Body of pancreas (tissue), 4 donors: ENCODE measurements around the gene LYRM1. TPM values are rescaled to one million over a fixed set of nuclear protein-coding genes. Genes with fewer than 3 reads are reported as not detected.

Source experiments
- ATAC-seq: fragments of 150-250 bp; one replicate; pipeline ENCODE4 v1.9.1; 2016
- DNase-seq, 4 donors: peaks; one replicate each; pipeline ENCODE4 v3.0.0-alpha.2; 2019
- H3K27ac ChIP-seq, 4 donors: fragments of 200-600 bp; sonication (generic); 1 replicate in 3 of 4; 2 replicates in 1 of 4; pipeline versions ENCODE4 v1.5.1 to v1.6.1; 2016 to 2019; ENCODE audit warnings: mild to moderate bottlenecking in 1 of 4, mixed read lengths in 1 of 4, moderate library complexity in 1 of 4
- H3K27me3 ChIP-seq, 2 donors: fragments of 200-600 bp; sonication (generic); one replicate each; pipeline ENCODE4 v1.6.0; 2016; ENCODE audit warnings: mild to moderate bottlenecking in 1 of 2
- H3K36me3 ChIP-seq, 2 donors: fragments of 200-600 bp; sonication (generic); replicated peaks in 1 of 2; 2 replicates each; pipeline ENCODE4 v1.5.1; 2016; ENCODE audit warnings: low read depth in 2 of 2; ENCODE audit not compliant: insufficient read depth in 1 of 2
- H3K4me1 ChIP-seq: fragments of 200-600 bp; sonication (generic); one replicate; pipeline ENCODE4 v1.6.0; 2016
- H3K4me3 ChIP-seq, 2 donors: fragments of 200-600 bp; sonication (generic); 1 replicate in 1 of 2; 2 replicates in 1 of 2; pipeline ENCODE4 v1.5.1; 2016 to 2019
- H3K9me3 ChIP-seq, 3 donors: fragments of 200-600 bp; sonication (generic); 1 replicate in 2 of 3; 2 replicates in 1 of 3; pipeline ENCODE4 v1.5.1; 2016
- POLR2A ChIP-seq, 3 donors: fragments of 450-650 bp; IDR thresholded peaks; one replicate each; pipeline ENCODE4 v1.6.1; 2016; ENCODE audit warnings: antibody characterized with exemption in 3 of 3, mild to moderate bottlenecking in 2 of 3
- WGBS, 2 donors: methylation state at CpG; one replicate each; pipeline ENCODE4 v1.1.5; 2017; 5-methylcytosine and 5-hydroxymethylcytosine counted together
- intact Hi-C: fragments of 100-400 bp; cut with DNase I; formaldehyde crosslinking; loops from one replicate; pipeline ENCODE4 v1.15.1; 2023
- total RNA-seq, 2 donors: library from RNA; depleted of rRNA; stranded (reverse); fragments of >200 nt; gene quantifications; one replicate each; pipeline ENCODE4 v1.1.0, GENCODE V29; 2016
- TF ChIP-seq, protein P1 (sequence below), 7 experiments: fragments of 450-650 bp in 4 of 7; fragments of 200-600 bp in 3 of 7; sonication (generic) in 3 of 7; IDR thresholded peaks; one replicate each; pipeline ENCODE4 v1.5.1; 2016 to 2019; ENCODE audit warnings: antibody characterized with exemption in 7 of 7

LYRM1 gene
- total RNA-seq, 2 donors from 2014 or later = 13.5 to 18.9 TPM

- Histone ChIP-seq H3K36me3 (no peaks in the 10 kb centered on the region), H3K4me1 (no peaks in the 10 kb centered on the region), H3K27me3 (no peaks in the 10 kb centered on the region), H3K27ac (no peak overlapping the region), H3K9me3 (no peaks in the 10 kb centered on the region), H3K4me3 (no peak overlapping the region)
- intact Hi-C loops = no loop called here
- no peak for ATAC-seq
- WGBS, 2 donors = 59 to 73% methylated on average over 2 to 3 of the region's 3 CpGs
- TF ChIP-seq, protein P1, sequence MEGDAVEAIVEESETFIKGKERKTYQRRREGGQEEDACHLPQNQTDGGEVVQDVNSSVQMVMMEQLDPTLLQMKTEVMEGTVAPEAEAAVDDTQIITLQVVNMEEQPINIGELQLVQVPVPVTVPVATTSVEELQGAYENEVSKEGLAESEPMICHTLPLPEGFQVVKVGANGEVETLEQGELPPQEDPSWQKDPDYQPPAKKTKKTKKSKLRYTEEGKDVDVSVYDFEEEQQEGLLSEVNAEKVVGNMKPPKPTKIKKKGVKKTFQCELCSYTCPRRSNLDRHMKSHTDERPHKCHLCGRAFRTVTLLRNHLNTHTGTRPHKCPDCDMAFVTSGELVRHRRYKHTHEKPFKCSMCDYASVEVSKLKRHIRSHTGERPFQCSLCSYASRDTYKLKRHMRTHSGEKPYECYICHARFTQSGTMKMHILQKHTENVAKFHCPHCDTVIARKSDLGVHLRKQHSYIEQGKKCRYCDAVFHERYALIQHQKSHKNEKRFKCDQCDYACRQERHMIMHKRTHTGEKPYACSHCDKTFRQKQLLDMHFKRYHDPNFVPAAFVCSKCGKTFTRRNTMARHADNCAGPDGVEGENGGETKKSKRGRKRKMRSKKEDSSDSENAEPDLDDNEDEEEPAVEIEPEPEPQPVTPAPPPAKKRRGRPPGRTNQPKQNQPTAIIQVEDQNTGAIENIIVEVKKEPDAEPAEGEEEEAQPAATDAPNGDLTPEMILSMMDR (IDR thresholded peaks at IDR 0.05) = no peak
- TF ChIP-seq POLR2A (IDR thresholded peaks at IDR 0.05) = no peak
- no peak for DNase-seq
These were observed 49.1 kb downstream of the LYRM1 start for GRCh38 chr16:20949660-20950059.

- DNase-seq = no peak
- no peaks in the 10 kb centered on the region for H3K9me3 ChIP-seq
- H3K4me1 ChIP-seq = no peaks in the 10 kb centered on the region
- ATAC-seq = no peak
- no peaks in the 10 kb centered on the region for H3K36me3 ChIP-seq
- TF ChIP-seq, protein P1 (IDR thresholded peaks at IDR 0.05) = no peak
- no peak for TF ChIP-seq POLR2A (IDR thresholded peaks at IDR 0.05)
- no peaks in the 10 kb centered on the region for H3K27me3 ChIP-seq
- H3K4me3 ChIP-seq = no peak overlapping the region
- intact Hi-C loops = no loop called here
- no peak overlapping the region for H3K27ac ChIP-seq
- 85 to 96% methylated on average over 3 to 4 of the region's 4 CpGs for WGBS, 2 donors
These were observed 49.7 kb downstream of the LYRM1 start for GRCh38 chr16:20950294-20950693.

DNA sequence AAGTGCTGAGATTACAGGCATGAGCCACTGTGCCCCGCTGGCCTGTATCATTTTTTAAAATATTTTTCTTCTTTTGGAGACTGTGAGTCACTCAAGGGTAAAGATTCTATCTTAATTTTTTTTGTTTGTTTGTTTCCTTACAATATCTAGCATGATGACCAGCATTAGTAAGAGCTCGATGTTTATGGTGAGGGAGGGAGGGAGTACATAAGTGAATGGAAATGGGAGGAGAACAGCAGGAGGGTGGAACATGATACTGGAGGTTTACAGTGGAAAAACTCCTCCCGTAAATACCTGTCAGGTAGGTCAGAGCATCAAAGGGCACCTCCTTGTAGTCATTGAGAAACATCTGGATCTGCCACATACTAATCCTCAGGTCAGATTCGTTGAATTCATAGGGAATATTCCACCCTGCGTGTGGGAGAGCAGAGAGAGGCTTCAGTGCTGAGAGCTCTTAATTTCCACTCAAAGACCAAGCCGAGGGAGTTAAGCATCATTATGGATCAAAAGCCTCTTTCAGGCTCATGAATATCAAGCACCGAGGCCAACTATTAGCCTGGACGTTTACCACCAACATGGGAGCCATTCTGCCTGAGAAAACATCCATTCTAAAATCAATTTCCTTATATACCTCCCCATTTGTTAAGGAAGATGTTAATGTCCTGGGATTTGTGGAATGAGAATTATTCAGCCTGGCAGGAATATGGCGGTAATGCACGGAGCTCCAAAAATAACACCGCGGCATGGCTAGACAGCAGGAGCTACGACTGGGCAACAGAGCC, 51.8 kb downstream of the LYRM1 start:
- ATAC-seq (no peak), DNase-seq (no peak)
- intact Hi-C loops = no loop called here
- Histone ChIP-seq H3K4me1 (no peaks in the 10 kb centered on the region), H3K36me3 (no peaks in the 10 kb centered on the region), H3K27ac (no peak overlapping the region), H3K27me3 (no peaks in the 10 kb centered on the region), H3K9me3 (no peaks in the 10 kb centered on the region), H3K4me3 (no peak overlapping the region)
- 72% methylated on average over 13 of the region's 13 CpGs for WGBS, 2 donors
- no peak for TF ChIP-seq POLR2A (IDR thresholded peaks at IDR 0.05)
- TF ChIP-seq, protein P1 (IDR thresholded peaks at IDR 0.05) = no peak

DNA sequence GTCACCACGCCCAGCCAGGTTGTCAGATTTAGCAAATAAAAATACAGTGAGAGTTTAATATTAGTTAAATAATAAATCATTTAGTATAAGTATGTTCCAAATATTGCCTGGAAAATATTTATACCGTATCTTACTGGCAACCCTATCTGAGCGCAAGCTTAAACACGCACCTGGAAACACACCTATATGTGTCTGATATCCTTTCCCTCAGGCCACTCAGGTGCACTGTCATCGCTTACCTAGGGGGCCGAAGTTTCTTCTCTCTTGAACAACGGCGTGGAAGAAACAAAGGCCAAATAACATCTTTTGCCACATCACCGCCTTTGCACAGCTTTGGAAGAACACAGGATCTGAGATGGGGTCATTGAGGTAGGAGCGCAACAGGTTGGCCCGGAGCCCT, 54.0 kb downstream of the LYRM1 start:
- WGBS, 2 donors = 84 to 86% methylated on average over 11 of the region's 11 CpGs
- H3K4me3 ChIP-seq = no peak overlapping the region
- intact Hi-C loops = no loop called here
- no peaks in the 10 kb centered on the region for H3K4me1 ChIP-seq
- H3K27ac ChIP-seq = no peak overlapping the region
- ATAC-seq (no peak), DNase-seq (no peak)
- H3K36me3 ChIP-seq = no peaks in the 10 kb centered on the region
- H3K27me3 ChIP-seq = no peaks in the 10 kb centered on the region
- H3K9me3 ChIP-seq = no peaks in the 10 kb centered on the region
- no peak for TF ChIP-seq POLR2A (IDR thresholded peaks at IDR 0.05)
- TF ChIP-seq, protein P1 (IDR thresholded peaks at IDR 0.05) = no peak

DNA sequence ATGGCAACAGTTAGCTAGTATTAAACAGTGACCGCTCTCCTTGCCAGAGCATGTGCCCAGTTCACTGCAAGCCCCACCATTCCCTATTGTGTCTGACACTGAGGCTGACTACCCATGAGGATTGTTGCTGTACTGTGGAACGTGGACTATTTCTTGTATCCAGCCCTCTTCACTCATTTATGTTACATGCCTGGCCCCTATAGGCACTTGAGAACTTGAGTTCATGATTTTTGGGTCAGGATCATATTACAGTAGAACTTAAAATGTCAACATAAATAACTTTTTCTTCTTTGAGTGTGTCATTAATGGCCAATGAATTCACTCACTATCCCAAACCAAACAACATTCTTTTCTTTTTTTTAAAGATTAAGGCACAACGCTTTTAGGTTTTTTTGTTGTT, 55.7 kb downstream of the LYRM1 start:
- H3K9me3 ChIP-seq = no peaks in the 10 kb centered on the region
- H3K27me3 ChIP-seq = no peaks in the 10 kb centered on the region
- no peaks in the 10 kb centered on the region for H3K4me1 ChIP-seq
- intact Hi-C loops = no loop called here
- H3K36me3 ChIP-seq = no peaks in the 10 kb centered on the region
- no peak for ATAC-seq
- no peak overlapping the region for H3K27ac ChIP-seq
- 65 to 72% methylated on average over 3 of the region's 3 CpGs for WGBS, 2 donors
- TF ChIP-seq POLR2A (IDR thresholded peaks at IDR 0.05) = no peak
- TF ChIP-seq, protein P1 (IDR thresholded peaks at IDR 0.05) = no peak
- DNase-seq = no peak
- no peak overlapping the region for H3K4me3 ChIP-seq
